ENCODE data around the gene SLC6A4. TPM values are rescaled to one million over a fixed set of nuclear protein-coding genes. Genes with fewer than 3 reads are reported as not detected.
"Not testable (repeated sequence)": the region's sequence is repeated elsewhere in the genome, so short reads cannot be mapped to it uniquely, and the experiment has no call there.

SLC6A4 gene
- polyA plus RNA-seq, 3 donors from 2014 or later = 0.12 to 0.34 TPM; not detected in 1

DNA sequence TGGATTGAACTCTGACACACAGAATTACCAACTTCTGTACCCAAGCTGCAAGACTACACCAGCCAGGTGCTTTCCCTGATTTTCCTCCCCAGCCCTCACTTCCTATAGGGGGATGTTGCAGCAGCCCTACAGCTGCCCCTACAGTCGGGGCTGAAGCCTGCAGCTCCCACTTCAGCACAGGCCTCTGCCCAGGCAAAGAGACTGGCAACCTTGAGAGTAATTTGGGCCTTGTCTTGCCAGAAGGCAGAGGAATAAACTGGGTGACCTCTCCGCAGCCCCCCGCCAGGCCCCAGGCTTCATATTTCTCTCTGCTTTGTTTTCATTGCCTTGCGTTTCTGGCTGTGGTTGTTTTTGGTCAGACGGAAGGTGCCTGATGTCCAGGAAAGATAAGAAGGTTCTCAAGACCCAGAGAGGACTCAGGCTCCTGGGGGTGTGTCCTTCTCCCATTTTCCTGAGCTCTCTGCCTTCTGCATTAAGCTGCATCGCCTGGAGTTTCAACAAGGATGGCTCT lies 32.0 kb downstream of the SLC6A4 start:
- Mint-ChIP-seq H3K4me3 (no peak overlapping the region), H3K36me3 (no peaks in the 10 kb centered on the region), H3K9me3 (no peaks in the 10 kb centered on the region), H3K4me1 (peaks cover 0 to 5% of the 10 kb centered on the region in 2 donors), H3K27me3 (ENCODE audit: low read depth in 3 of 3) (peaks cover 5 to 16% (median 7%) of the 10 kb centered on the region in 3 donors), H3K27ac (no peak overlapping the region)
- DNase-seq = no peak

DNA sequence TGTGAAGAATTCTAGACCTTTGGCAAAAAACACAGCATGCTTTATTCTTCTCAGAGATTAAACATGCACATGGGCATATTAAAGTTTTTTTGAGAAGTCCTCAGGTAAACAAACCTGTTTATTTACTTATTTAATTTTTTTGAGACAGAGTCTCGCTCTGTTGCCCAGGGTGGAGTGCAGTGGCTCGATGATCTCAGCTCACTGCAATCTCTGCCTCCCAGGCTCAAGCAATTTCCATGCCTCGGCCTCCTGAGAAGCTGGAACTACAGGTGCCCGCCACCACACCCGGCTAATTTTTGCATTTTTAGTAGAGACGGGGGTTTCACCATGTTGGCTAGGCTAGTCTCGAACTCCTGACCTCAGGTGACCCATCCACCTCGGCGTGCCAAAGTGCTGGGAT lies 34.8 kb downstream of the SLC6A4 start:
- not testable (repeated sequence) for H3K27ac Mint-ChIP-seq, H3K9me3 Mint-ChIP-seq, DNase-seq, H3K4me1 Mint-ChIP-seq, H3K36me3 Mint-ChIP-seq, H3K4me3 Mint-ChIP-seq
- peaks cover 4 to 16% (median 5%) of the 10 kb centered on the region in 3 donors for H3K27me3 Mint-ChIP-seq (ENCODE audit: low read depth in 3 of 3)

DNA sequence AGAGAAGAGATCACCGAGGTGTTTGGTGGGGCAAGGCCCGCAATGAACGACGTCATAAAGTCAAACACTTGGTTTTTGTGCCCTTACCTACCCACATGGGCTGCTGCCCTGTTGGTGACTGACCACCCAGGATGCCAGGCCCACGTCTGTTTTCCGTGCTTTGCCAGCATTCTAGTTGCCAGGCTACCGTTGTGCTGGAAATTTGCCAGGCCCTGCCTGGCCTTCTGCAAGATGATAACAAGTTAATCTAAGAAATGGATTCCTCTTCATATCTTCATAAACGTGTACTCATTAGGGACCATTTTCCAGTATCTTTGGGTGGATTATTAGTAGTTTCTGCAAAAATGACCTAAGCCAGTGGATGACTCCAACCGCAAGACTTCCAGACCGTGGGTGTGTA lies 35.4 kb downstream of the SLC6A4 start:
- Mint-ChIP-seq H3K4me3 (no peak overlapping the region), H3K27me3 (ENCODE audit: low read depth in 3 of 3) (peaks cover 2 to 16% (median 3%) of the 10 kb centered on the region in 3 donors), H3K36me3 (no peaks in the 10 kb centered on the region), H3K27ac (no peak overlapping the region), H3K9me3 (no peaks in the 10 kb centered on the region), H3K4me1 (no peaks in the 10 kb centered on the region)
- no peak for DNase-seq

DNA sequence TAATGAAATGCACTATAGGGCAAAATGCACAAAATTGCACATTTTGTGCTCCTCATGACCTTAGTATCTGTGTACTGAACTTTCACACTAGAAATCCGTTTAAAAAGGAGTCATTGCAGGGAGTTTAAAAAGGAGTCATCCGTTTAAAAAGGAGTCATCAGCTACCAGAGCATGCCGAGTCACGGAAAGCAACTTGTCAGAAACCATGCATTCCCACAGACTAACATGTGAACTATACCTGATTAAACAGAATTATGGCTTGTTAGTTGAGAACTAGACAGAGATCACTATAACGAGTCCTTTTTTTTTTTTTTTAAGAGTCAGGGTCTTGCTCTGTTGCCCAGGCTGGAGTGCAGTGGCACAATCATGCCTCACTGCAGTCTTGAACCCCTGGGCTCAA lies 35.9 kb downstream of the SLC6A4 start:
- Mint-ChIP-seq H3K27me3 (ENCODE audit: low read depth in 3 of 3) (peaks cover 2 to 15% (median 3%) of the 10 kb centered on the region in 3 donors), H3K4me1 (no peaks in the 10 kb centered on the region), H3K4me3 (no peak overlapping the region), H3K9me3 (no peaks in the 10 kb centered on the region), H3K27ac (no peak overlapping the region), H3K36me3 (no peaks in the 10 kb centered on the region)
- no peak for DNase-seq

DNA sequence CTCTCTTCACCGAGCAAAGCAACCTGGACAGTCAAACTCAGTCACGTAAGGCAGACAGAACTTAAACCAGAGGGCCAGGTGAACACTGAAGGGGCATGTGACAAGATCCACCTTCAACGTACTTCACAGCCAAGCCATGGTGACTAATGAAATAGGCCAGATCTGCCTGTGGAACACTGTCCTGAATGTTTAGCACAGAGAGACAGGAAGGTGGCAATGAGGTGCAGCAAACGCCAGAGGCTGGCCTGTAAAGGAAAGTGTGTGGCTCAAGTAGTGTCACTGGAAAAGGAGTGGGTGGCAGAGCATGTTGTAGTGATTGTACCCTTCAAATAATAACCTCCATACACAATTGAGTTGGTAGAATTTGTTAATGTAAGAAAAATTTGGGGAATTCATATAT lies 38.1 kb downstream of the SLC6A4 start:
- no peaks in the 10 kb centered on the region for H3K36me3 Mint-ChIP-seq
- no peaks in the 10 kb centered on the region for H3K4me1 Mint-ChIP-seq
- DNase-seq = no peak
- H3K27me3 Mint-ChIP-seq (ENCODE audit: low read depth in 3 of 3) = peaks cover 2 to 3% (median 2%) of the 10 kb centered on the region in 3 donors
- no peak overlapping the region for H3K4me3 Mint-ChIP-seq
- H3K9me3 Mint-ChIP-seq = no peaks in the 10 kb centered on the region
- no peak overlapping the region for H3K27ac Mint-ChIP-seq

DNA sequence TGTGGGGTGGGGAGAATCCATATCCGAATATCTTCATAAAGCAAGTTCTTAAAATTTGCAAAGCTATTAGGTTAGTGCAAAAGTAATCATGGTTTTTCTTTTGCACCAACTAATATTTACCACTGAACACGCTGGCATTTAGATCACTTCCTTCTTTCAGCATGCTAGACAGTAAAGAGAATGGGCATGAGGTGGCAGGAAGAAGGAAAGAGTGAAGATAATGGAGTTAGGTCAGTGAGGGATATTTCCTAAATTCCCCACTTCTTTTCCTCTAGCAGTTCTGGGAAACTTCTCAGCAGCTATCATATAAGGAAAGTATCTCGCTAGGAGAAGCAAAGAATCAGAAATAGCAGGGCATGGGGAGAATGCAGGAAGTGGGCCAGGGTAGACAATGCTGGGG lies 39.0 kb downstream of the SLC6A4 start:
- Mint-ChIP-seq H3K4me1 (no peaks in the 10 kb centered on the region), H3K27ac (peak overlapping the region in 1 of 6 donors; percentile 19), H3K9me3 (no peaks in the 10 kb centered on the region), H3K4me3 (no peak overlapping the region), H3K36me3 (no peaks in the 10 kb centered on the region), H3K27me3 (ENCODE audit: low read depth in 3 of 3) (peaks cover 2 to 3% (median 2%) of the 10 kb centered on the region in 3 donors)
- DNase-seq = no peak

DNA sequence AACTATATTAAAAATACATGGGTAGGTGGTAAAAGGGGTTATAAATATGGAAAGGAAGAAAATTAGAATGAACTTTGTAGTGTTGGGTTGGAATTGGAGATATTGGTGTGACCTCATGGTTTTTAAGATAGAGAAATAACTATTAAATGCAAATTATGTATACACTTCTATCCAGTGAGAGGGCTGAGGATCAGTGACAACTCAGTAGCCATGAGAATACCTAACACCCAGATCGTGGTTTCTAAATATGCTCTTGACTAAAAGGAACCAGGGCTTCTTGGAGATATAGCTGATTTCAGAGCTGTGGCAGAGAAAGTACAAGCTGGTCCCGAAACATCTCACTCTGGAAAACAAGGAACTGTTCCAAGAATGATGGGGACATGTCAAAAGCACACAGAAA lies 44.4 kb downstream of the SLC6A4 start:
- Mint-ChIP-seq H3K4me3 (no peak overlapping the region), H3K36me3 (no peaks in the 10 kb centered on the region), H3K27me3 (ENCODE audit: low read depth in 3 of 3) (peaks cover 0 to 3% (median 2%) of the 10 kb centered on the region in 3 donors), H3K4me1 (no peaks in the 10 kb centered on the region), H3K27ac (peak overlapping the region in 1 of 6 donors; percentile 32), H3K9me3 (no peaks in the 10 kb centered on the region)
- DNase-seq = no peak

DNA sequence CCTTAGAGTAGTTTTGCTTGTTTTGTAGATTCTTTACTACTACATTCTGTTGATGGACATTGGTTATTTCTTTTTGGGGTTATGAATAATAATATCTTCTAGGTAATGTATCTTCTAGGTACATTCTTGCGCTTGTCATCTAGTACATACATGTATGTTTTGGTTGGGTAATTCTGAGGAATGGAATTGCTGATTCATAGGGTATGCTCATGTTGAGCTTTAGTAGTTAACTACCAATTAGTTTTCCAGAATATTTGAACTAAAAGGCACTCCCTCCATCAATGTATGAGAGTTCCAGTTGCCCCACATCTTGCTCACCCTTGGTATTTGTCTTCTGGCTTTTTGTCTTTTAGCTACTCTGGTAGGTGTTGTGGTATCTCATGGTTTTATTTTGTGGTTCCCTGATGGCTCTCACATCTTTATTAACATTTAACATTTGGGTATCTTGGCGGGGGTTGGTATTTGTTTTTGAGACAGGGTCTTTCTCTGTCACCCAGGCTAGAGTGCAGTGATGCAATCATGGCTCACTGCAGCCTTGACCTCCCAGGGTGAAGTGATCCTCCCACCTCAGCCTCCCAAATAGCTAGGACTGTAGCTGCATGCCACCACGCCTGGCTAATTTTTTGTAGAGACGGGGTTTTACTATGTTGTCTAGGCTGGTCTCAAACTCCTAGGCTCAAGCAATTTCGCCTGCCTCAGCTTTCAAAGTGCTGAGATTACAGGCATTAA lies 47.1 kb downstream of the SLC6A4 start:
- H3K4me3 Mint-ChIP-seq = no peak overlapping the region
- DNase-seq = no peak
- H3K27me3 Mint-ChIP-seq (ENCODE audit: low read depth in 3 of 3) = peaks cover 0 to 3% (median 0%) of the 10 kb centered on the region in 3 donors
- H3K9me3 Mint-ChIP-seq = no peaks in the 10 kb centered on the region
- peaks cover 16 to 18% (median 17%) of the 10 kb centered on the region in 3 donors for H3K36me3 Mint-ChIP-seq
- peak overlapping the region in 2 of 6 donors; percentile 47 to 60 for H3K27ac Mint-ChIP-seq
- H3K4me1 Mint-ChIP-seq = no peaks in the 10 kb centered on the region

DNA sequence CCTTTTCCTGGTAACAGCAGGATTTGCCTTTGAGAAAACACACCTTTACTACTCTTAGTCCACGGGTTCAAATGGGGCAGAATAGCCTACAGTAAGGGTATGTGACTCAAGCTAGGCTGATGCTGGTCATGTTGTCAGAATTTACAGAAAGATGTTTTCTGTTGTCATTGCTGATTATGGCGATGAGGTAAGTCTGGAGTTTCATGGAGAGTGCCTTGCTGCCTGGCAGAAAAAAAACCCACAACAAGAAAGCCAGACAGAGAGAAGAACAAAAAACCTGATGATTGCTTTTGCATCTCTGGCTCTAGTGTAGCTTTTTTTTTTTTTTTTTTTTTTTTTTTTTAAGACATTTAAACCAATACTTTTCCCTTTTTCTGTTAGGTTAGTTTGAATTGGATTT lies 47.9 kb downstream of the SLC6A4 start:
- Mint-ChIP-seq H3K4me1 (no peaks in the 10 kb centered on the region), H3K27me3 (ENCODE audit: low read depth in 3 of 3) (peaks cover 0 to 2% (median 0%) of the 10 kb centered on the region in 3 donors), H3K9me3 (no peaks in the 10 kb centered on the region), H3K27ac (peak overlapping the region in 2 of 6 donors; percentile 9 to 31), H3K4me3 (no peak overlapping the region), H3K36me3 (peaks cover 21 to 23% (median 22%) of the 10 kb centered on the region in 3 donors)
- no peak for DNase-seq

DNA sequence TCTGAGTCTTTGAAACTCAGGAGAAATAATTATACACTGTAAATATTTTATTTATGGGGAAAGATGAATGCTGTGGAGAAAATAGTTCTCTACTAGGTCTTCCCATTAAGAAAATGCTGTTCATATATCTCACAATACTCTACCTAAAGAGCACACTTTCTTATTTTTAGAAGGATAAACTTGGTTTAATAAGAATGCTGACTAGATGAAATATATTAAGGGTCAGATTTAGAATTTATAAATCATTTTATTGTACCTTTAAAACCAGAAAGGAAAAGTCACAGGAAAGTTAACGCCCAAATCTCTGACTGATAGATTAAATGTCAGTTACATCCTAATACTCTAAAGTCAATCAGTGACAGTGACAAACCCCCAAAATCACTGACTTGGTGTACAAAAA lies 48.7 kb downstream of the SLC6A4 start:
- Mint-ChIP-seq H3K36me3 (peaks cover 22 to 24% (median 23%) of the 10 kb centered on the region in 3 donors), H3K27ac (peak overlapping the region in 4 of 6 donors; percentile 2 to 61 (median 6)), H3K4me1 (no peaks in the 10 kb centered on the region), H3K27me3 (ENCODE audit: low read depth in 3 of 3) (peaks cover 0 to 2% (median 0%) of the 10 kb centered on the region in 3 donors), H3K4me3 (no peak overlapping the region), H3K9me3 (no peaks in the 10 kb centered on the region)
- DNase-seq = no peak

DNA sequence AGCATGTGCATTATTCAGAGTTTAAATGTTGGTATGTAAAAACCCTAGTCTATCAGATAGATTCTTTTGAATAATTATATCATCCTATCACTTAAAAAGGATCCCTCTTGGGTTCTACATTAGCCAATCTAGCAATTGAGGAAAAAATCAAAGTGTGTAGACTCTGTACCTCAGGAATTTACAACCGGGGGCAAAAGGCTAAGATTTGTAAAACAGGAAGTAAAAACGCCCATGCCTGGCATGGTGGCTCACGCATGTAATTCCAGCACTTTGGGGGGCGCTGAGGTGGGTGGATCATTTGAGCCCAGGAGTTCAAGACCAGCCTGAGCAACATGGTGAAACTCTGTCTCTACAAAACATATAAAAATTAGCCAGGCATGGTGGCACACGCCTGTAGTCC lies 58.6 kb downstream of the SLC6A4 start:
- no peaks in the 10 kb centered on the region for H3K9me3 Mint-ChIP-seq
- DNase-seq = no peak
- no peak overlapping the region for H3K27ac Mint-ChIP-seq
- peaks cover 28 to 48% (median 29%) of the 10 kb centered on the region in 3 donors for H3K36me3 Mint-ChIP-seq
- peaks cover 0 to 3% (median 1%) of the 10 kb centered on the region in 3 donors for H3K27me3 Mint-ChIP-seq (ENCODE audit: low read depth in 3 of 3)
- peaks cover 18 to 32% of the 10 kb centered on the region in 2 donors for H3K4me1 Mint-ChIP-seq
- H3K4me3 Mint-ChIP-seq = no peak overlapping the region

DNA sequence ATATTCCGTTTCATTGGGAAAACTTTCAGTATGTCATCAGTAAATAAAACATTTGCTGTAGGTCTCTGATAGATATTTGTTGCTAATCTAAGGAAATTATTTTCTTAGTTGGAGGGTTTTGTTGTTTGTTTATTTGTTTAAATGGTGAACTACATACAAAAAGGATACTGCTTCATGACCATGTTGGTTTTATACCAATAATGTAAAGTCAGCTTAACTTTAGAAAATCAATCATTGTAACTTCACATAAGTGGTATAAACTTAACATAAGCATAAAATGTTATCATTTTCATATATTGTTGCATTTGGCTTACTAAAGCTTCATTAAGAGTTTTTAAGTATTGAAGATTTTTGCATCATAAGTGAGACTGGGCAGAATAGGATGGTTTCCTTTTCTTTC lies 60.9 kb downstream of the SLC6A4 start:
- Mint-ChIP-seq H3K27me3 (ENCODE audit: low read depth in 3 of 3) (peaks cover 0 to 3% (median 1%) of the 10 kb centered on the region in 3 donors), H3K9me3 (no peaks in the 10 kb centered on the region), H3K4me3 (no peak overlapping the region), H3K36me3 (peaks cover 23 to 36% (median 24%) of the 10 kb centered on the region in 3 donors), H3K4me1 (peaks cover 22 to 41% of the 10 kb centered on the region in 2 donors), H3K27ac (no peak overlapping the region)
- DNase-seq = no peak

DNA sequence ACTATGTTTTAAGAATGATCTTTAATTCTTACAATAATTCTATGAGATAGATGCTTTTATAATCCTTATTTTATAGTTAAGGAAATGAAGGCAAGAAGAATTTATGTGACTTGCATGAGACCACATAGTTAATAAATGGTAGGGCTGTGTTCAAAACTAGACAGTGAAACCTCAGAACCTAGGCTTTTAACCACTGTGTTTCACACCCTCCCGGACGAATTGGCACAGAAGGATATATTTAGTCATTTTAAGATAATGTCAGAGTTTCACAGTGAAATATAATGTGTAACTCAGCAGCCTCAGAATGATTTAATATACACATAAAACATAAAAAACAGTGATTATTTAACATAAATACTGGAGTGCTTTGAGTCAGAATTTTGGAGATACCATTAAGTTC lies 61.8 kb downstream of the SLC6A4 start:
- H3K27ac Mint-ChIP-seq = no peak overlapping the region
- no peaks in the 10 kb centered on the region for H3K9me3 Mint-ChIP-seq
- peak; percentile 9 to 22 (median 15) for DNase-seq
- H3K27me3 Mint-ChIP-seq (ENCODE audit: low read depth in 3 of 3) = peaks cover 0 to 1% (median 1%) of the 10 kb centered on the region in 3 donors
- peaks cover 22 to 41% of the 10 kb centered on the region in 2 donors for H3K4me1 Mint-ChIP-seq
- H3K4me3 Mint-ChIP-seq = peak overlapping the region in 2 of 5 donors; percentile 4 to 31
- H3K36me3 Mint-ChIP-seq = peaks cover 16 to 29% (median 17%) of the 10 kb centered on the region in 3 donors

DNA sequence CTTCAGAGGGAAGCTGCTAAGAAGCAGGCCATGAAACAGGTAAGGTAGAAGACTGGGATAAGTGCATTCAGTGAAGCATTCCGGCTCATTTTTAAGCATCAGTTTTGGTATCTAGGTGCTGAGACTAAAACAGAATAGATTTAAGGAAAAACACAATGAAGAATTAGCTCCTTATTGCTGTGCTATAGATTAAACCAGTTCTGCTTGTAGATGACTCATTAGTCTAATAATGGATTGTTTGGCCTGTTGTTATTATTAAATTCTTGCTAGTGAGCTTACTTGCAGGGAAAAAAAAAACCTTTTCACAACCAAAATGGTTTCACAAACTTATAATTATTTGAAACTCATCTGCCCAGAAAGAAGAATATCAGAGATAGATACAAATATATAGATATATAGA lies 62.9 kb downstream of the SLC6A4 start:
- peaks cover 22 to 41% of the 10 kb centered on the region in 2 donors for H3K4me1 Mint-ChIP-seq
- H3K27me3 Mint-ChIP-seq (ENCODE audit: low read depth in 3 of 3) = peaks cover 0 to 1% (median 1%) of the 10 kb centered on the region in 3 donors
- no peak for DNase-seq
- H3K27ac Mint-ChIP-seq = no peak overlapping the region
- H3K4me3 Mint-ChIP-seq = no peak overlapping the region
- H3K36me3 Mint-ChIP-seq = peaks cover 6 to 21% (median 16%) of the 10 kb centered on the region in 3 donors
- H3K9me3 Mint-ChIP-seq = no peaks in the 10 kb centered on the region
